Mammary epithelial cell (primary cell): ENCODE results near the gene HSPA6.
"Not testable (repeated sequence)": the region's sequence is repeated elsewhere in the genome, so short reads cannot be mapped to it uniquely, and the experiment has no call there.

ENCODE experiments used
- CTCF ChIP-seq, 2 donors: IDR thresholded peaks in 1 of 2; conservative IDR thresholded peaks in 1 of 2; 2 replicates each; pipeline ENCODE4 v1.5.1; 2011 to 2012; ENCODE audit warnings: inconsistent platforms in 2 of 2, low read length in 2 of 2, mild to moderate bottlenecking in 2 of 2, control low read depth in 1 of 2, low read depth in 1 of 2; ENCODE audit not compliant: insufficient read depth in 1 of 2; ENCODE audit errors: extremely low read depth in 1 of 2
- EZH2 ChIP-seq: IDR thresholded peaks from 2 replicates; pipeline ENCODE4 v1.6.1; 2012; ENCODE audit warnings: low read length, inconsistent platforms, borderline replicate concordance

- not testable (repeated sequence) for TF ChIP-seq EZH2; CTCF (conservative IDR thresholded peaks at IDR 0.05 in 1 of 2, IDR thresholded peaks at IDR 0.05 in 1 of 2; ENCODE audit: extremely low read depth in 1 of 2, insufficient read depth in 1 of 2, low read depth in 1 of 2, low read length in 2 of 2)
Observed at GRCh38 chr1:161543125-161543524, 18.8 kb downstream of the HSPA6 start.
